Endometrial microvascular endothelial cells (primary cell): ENCODE results near the gene NPC1. TPM values are rescaled to one million over a fixed set of nuclear protein-coding genes. Genes with fewer than 3 reads are reported as not detected.
"Not testable (repeated sequence)": the region's sequence is repeated elsewhere in the genome, so short reads cannot be mapped to it uniquely, and the experiment has no call there.

Experiments
- in situ Hi-C: cut with HindIII; loops from 2 replicates; pipeline ENCODE4 v1.10.0; 2017; ENCODE audit warnings: low sequenced_read_pairs, low pct_unique_long_range_greater_than_20kb; ENCODE audit errors: inconsistent ontology term
- total RNA-seq: library from RNA; depleted of rRNA; stranded (reverse); fragments of >200 nt; gene quantifications from one replicate; pipeline ENCODE4 v1.2.3, GENCODE V29; 2015; ENCODE audit errors: inconsistent ontology term

Gene NPC1
- total RNA-seq, 1 donor from 2014 or later = 52.1 TPM

DNA sequence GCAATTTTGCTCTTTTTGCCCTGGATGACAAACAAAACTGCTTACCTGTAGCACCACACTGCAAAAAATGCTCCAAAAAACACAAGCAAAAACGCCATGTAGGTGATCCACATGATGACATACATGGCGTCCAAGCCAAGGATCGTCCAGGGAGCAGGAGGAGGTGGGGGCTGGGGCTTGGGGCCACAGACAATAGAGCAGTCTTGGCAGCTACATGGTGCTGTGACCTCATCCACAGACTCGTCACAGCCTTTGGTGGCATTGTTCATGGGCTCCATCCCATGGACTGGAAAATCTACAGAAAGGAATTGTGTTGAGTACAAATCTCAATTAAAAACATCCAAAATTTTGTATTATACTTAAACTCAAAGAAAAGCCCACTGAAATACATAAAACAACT is 26.1 kb downstream of the NPC1 start:
- in situ Hi-C loops = no loop called here

DNA sequence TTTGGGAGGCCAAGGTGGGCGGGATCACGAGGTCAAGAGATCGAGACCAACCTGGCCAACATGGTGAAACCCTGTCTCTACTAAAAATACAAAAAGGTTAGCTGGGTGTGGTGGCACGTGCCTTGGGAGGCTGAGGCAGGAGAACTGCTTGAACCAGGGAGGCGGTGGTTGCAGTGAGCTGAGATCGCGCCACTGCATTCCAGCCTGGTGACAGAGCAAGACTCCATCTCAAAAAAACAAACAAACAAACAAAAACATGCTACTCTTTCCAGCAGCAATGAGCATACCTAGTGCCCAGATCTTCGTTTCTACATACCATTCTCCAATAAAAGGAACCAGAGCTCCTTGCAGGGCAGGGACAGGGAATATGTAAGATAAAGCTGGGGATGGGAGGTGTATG is 28.8 kb downstream of the NPC1 start:
- in situ Hi-C loops = not testable (repeated sequence)

DNA sequence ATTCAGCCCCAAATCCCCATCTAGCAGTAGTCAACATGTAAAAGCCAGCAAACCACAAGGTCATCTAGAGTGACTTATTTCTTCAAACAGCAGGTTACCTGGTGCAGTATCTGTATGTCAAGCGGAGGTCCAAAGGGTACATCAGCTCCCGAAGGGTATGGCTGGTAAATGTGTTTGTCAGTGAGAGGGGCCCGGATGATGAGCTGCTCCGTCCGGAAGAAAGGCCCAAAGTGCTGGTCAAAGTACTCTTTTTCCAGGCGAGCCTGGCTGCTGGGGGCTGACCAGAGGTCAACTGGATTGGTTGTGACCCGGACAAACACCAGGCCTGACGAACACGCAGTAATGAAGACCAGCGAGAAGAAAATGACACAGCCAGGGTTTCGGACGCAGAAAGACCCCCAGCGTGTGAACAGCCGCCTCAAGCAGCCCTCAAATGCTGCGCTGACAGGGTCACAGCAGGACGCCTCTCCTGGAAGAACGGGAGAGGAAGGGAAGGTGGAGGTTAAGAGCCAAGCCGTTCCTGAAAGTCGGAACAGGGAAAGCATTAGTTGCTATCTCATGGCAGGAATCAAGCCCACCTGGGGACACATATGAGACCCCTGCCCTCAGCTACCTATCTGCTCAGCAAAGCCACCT is 30.0 kb downstream of the NPC1 start:
- in situ Hi-C loops = no loop called here

DNA sequence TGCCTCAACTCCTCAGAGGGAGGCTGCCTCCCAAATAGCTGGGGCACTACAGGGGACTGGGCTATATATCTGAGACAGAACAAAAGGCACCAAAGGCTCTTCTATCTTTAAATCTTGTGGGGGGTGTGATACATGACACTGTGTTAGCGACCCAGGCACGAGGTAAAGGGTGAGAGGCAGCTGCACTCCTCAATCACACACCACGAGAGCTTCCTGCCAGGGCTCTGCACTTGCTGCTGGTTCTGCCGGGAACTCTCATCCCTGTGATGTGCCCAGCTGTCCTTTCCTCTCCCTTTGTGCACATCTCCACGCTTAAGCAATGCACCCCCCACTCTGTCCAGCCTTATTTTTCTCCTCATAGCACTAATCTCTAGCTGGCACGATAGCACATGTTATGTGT is 32.4 kb downstream of the NPC1 start:
- in situ Hi-C loops = no loop called here

DNA sequence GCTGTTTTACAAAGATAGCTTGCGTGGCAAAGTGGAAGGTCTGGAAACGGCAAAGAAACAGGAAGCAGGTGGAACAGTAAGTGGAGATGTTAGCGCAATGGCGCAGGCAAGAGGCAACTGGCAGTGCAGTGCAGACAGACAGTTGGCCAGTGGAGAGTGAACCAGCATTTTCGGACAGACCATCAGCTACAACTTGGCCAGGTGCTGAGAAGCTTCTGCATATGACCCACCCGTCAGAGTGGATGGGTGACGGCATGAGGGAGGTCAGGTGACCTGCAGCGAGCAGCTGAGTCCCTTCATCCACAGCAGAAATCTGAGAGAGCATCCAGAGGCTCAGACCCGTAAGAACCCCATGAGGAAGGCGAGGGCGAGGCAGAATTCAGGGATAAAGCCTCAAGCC is 33.8 kb downstream of the NPC1 start:
- in situ Hi-C loops = no loop called here

DNA sequence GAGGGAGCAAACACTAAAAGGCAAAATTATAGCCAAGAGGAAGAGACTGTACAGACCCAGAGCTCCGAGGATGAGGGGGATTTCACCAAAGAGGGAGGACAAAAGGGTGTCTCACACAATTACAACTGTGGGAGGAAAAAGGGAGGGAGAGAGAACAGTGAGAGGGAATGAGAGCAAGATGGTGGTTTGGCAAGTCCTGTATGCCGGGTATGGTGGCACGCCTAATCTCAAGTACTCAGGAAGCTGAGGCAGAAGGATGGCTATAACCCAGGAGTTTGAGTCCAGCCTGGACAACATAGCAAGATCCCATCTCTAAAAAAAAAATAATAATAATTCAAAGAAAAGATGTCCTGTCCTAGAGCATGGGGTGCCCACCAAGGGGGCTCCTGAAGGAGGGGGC is 34.3 kb downstream of the NPC1 start:
- in situ Hi-C loops = no loop called here

DNA sequence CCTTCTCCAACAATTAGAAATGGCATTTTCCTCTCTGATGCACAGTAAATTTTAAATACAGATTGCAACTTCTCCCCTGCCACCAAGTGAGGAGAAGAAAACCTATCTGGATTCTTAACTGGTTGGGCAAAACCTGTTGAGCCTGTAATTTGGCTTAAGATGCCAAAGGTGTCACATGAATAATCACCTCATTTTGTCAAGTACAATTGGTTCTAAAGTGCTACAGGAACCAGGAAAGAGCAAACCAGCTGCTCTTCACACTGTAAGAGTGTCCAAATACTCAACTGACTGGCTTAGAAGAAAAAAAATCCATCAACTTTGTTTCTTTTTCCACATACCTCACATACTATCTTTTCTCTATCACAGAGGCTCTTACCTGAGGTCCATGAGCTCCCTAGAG is 35.4 kb downstream of the NPC1 start:
- in situ Hi-C loops = no loop called here

DNA sequence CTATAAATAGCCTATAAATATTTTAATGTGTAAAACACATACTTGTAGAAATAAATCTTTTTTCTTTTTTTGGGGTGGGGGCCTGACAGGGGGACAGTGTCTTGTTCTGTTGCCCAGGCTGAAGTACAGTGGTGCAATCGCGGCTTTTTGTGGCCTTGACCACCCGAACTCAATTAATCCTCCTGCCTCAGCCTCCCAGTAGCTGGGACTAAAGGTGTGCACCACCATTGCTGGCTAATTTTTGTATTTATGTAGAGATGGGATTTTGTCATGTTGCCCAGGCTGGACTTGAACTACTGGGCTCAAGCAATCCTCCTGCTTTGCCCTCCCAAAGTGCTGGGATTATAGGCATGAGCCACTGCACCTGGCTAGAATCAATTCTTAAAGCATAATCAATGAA is 37.6 kb downstream of the NPC1 start:
- in situ Hi-C loops = no loop called here

DNA sequence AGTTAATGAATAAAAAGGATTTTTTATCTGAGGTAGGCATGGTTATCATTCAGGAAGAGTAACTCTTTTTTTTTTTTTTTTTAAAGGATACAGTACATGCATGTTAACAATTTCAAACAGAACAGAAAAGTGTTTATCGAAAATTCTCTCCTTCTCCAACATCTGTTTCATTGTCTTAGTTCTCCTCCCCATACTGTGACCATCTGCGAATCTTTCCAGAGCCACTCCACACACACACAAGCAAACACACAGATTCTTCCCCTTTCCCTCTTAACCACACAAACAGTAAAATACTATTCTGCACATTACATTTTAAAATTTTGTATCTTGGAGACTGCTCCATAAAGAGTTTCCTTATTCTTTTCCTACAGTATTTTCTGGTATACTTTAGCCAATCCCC is 38.0 kb downstream of the NPC1 start:
- in situ Hi-C loops = no loop called here

DNA sequence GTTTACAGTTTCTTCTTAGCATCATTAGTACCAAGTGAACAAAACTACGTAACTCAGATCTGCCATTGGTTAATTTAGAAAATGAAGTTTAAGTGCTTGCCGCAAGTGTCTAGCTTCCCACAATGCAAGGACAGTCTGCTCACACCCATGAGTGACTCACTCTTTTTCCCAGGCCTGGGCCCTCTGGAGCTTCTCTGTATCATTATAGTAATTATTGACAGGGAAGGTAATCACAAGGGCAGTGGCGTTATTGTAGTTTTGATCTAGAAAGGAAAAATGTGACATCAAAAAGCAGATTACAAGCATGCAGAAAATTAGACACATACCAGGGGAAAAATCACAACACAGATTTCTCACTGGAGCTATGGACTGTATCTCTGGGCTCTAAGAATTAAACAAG is 38.5 kb downstream of the NPC1 start:
- in situ Hi-C loops = no loop called here

DNA sequence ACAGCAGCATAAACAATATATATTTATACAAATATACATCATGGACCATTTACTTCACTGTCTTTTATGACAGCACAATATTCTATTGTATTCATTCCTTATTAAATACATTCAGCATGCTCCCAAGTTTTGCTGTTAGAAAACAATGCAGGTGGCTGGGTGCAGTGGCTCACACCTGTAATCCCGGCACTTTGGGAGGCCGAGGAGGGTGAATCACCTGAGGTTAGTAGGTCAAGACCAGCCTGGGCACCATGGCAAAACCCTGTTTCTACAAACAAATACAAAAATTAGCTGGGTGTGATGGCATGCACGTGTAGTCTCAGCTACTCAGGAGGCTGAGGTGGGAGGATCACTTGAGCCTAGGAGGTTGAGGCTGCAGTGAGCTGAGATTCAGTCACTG is 39.0 kb downstream of the NPC1 start:
- in situ Hi-C loops = no loop called here

DNA sequence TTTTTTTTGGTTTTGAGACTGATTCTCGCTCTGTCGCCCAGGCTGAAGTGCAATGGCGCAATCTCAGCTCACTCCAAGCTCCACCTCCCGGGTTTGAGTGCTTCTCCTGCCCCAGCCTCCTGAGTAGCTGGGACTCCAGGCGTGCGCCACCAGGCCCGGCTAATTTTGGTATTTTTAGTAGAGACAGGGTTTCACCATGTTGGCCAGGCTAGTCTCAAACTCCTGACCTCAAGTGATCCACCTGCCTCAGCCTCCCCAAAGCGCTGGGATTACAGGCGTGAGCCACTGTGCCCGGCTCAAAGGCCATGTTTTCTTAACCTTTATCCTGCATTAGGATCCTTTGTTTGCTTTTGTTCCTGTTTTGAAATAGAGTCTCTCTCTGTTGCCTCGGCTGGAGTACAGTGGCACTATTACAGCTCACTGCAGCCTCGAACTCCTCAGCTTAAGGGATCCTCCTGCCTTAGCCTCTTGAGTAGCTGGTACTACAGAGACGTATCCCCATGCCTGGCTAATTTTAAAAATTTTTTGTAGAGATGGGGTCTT is 41.0 kb downstream of the NPC1 start:
- in situ Hi-C loops = no loop called here

DNA sequence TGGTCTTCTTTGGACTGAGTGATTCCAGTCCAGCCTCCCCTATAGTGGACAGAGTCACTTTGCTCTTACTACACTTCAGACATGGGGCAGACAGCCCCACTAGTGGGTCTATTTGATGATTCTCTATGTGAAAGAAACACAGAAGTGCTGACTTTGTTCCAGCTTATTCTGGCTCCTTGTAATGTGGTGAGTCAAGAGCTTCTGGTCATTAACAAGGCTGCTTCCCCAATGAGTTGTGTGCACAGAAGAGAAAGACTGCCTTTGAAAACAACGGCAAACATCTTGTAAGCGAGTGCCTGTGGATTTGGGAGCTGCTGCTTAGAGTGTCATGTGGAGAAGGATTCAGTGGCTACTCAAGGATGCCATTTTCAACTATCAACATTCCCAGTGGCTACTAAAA is 43.8 kb downstream of the NPC1 start:
- in situ Hi-C loops = no loop called here

DNA sequence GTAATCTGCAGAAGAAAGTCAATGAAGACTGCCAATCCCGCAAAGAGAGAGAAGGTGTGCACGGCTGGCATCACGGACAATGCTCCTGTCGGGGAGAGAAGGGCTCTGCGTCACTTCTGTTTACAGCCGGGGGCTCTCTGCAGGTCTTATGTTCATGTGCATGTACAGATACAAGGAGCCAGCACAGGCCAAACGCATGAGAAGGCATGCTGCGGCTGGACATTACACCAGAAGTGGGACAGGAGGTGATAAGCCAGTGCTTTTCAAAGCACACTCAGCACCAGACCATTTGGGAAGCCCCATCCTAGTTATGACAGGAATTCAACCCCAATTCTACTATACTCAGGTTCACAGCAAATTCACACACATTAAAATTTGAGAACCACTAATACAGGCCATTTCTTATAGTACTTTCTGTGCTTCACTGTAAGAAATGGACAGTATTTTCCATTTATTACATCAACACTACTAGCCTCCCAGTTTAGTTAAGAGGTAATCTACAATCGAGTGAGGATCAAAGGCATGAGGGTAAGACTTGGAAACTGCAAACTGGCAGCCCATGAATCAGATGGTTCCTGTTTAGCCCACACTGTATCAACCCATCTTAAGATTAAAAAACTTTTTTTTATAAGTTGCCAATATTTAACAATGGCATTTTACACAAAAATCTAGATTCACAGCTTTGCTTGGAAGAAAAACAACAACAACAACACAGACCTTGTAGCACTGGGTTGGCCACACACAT is 44.8 kb downstream of the NPC1 start:
- in situ Hi-C loops = no loop called here

DNA sequence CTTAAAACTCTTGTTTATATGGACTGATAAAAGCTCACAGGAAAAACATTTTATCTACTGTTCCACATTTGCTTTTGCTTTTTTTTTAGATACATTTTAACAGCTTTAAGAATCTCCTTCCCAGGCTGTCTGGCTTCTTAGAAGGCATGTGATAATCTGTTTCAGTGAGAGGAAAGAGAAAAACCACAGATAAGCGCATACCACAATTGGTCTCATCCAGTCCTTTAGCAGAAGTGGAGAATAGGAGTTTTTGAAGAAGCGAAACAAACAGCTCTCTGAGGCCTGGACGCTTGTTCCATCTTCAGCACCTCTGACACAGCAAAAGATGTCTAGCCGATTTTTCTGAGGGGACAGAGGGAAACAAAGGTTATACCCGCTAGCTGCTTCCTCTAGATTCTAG is 45.4 kb downstream of the NPC1 start:
- in situ Hi-C loops = no loop called here

DNA sequence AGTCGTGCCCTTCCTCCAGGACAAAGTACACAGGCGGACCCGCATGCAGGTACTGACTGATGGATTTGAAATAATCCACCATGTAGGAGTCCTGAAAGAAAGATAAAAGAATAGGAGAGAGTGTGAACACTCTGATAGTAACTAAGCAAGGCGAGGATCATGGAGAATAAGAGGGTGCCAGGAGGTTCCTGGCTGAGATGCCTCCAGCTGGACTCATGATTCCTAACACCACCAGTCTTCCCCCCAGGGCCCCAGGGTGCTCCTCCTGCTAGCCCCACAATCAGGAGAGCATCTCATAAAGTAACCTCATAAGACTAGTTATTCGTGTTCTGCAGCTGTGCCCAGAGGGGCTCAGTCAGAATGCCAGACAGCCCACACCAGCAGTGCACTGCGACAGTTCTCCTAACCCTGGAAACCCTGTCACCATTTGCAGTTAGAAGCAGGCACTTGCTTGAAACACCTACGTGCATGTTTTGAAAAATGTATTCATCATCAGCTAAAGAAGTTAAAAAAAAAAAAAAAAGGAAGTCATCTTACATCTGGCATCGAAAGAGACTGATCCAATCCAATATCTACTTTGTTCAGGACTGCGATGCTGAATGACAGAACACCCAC is 46.3 kb downstream of the NPC1 start:
- in situ Hi-C loops = no loop called here

DNA sequence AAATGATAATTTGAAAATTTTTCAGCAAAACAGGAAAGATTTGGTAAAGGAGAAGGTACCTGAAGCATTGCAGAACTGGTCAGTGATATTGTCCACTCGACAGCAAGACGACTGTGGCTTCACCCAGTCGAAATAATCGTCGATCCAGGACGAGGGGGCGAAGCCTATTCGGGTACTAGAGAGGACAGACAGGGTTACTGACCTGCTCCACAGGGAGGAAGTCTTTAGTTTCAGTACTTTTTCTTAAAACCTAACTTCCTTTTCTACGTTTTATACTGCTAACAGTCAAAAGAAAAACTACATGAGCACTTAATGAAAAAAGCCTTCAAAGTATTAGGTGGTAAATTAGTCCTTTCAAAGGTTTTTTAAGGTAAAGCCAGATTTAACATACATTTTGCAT is 47.0 kb downstream of the NPC1 start:
- in situ Hi-C loops = no loop called here

DNA sequence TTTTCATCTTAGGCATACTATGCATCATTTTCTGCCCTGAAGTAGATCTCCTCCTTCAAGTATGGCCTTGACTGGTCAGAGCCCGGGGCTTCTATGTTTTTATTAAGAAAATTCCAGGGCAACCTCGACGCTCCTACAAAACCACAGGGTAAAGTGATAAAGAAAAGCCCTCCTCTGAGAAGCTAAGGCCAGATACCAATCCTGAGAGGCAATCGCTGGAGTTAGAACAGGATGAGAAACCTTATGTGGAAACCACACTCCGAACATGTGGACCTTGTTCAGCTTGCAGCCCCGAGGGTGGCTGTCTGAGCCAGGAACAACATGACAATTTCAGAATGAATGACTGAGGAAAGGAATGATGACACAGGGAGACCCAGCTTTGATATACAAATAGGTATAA is 47.4 kb downstream of the NPC1 start:
- in situ Hi-C loops = no loop called here

DNA sequence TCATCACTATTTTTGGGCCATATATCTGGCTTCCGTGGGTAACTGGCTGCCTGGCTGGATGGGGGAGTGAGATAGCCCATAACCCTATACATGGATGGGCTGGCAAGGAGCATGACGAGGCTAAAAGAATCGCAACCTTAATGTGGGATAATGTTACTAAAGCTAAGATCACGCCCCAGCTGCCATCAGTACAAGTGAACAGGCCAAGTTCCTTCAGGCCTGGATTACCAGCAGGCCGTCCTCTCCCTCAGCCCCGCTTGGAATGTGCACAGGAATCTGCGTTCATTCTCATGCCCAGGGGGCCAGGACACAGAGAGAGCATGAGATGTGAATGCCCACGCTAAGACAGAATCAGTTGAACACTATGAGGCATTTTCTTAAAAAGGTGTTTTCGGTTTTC is 48.3 kb downstream of the NPC1 start:
- in situ Hi-C loops = no loop called here

DNA sequence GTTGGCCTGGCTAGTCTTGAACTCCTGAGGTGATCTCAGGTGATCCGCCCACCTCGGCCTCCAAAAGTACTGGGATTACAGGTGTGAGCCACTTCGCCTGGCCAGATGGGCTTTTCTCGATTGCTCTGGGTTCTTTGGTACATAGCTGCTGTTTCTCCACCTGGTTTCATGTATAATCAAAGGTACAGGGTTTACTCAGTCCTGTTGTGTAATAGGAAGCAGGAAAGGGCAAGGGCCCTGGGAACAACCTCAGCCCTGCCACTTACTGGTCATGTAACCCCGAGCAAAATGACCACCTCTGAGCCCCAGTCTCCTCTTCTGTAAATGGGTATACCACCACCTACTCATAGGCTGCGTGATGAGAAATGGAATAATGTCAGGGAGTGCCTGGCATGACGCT is 49.0 kb downstream of the NPC1 start:
- in situ Hi-C loops = no loop called here
